TTC549 (cell line): ENCODE measurements around the gene RALGPS2.

ENCODE experiments used
- FAIRE-seq: peaks from 2 replicates; lab custom pipeline; 2012; peaks lifted over from hg19 to GRCh38; lab: Jason Lieb, UNC

RALGPS2 gene

DNA sequence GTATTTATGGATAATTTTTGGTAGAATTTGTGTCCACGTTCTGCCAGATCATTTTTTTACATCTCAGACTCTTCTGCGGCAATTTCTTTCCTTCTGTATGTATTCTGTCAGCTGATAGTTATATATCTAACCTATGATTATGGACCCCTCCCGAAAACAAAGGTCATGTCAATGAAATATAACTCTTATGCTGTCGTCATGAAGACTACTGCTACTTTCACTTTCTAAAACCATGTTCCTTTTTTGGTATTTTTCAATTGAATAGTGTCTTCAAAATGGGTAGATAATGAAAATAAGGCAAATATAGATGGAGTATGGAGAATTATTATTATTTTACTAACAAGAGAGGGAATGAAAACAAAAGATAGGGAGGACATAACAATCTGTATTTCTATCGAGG is 142.6 kb downstream of the RALGPS2 start:
- FAIRE-seq = no peak

DNA sequence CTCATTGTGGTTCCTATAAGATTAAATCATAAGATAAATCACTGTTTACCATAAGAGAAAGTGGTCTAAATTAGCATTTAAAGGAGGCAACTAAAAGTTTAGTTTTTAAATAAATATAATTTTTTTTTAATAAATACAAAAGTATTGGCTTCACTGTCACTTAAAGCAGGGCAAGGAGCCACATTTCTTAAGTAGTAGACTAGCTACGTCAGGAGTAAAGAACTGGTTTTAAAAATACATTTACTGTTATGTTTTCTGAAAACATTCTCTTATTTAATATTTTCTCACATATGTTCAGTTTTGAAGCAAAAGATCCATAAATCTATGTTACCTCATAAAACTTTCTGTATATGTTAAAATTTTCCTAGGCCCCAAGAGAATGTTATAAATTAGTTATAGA is 143.7 kb downstream of the RALGPS2 start:
- FAIRE-seq = peak; percentile 81

GRCh38 chr1:178869119-178869697 is 144.2 kb downstream of the RALGPS2 start:
- no peak for FAIRE-seq

- FAIRE-seq = no peak
Measured at GRCh38 chr1:178870221-178870620, 145.2 kb downstream of the RALGPS2 start.

DNA sequence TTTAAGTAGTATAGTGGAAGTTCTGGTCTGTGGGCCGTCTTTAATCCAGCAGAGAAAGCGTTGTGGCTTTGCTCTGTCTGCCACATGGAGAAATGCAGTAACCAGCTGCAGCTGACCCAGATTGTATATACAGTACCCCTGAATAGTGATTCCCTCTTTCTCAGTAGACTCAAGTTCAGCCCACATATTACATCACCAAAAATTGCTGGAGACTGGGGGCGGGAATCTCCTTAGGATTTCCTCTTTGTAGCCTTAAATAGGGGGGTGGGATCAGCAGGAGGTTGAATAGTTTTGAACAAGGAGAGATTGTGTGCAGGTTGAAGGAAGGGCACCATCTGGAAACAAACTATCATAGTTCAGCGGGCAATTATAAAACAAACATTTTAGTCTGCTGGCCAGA is 145.9 kb downstream of the RALGPS2 start, which contains the start of gene ANGPTL1:
TSS of gene ANGPTL1 (minus strand) at position 134 of the 400 bp plus-strand sequence. CDS start 5,301 bp downstream, outside the sequence.
- FAIRE-seq = no peak

- FAIRE-seq = peak; percentile 85
Measured at GRCh38 chr1:178871551-178872320, 146.7 kb downstream of the RALGPS2 start.

GRCh38 chr1:178874966-178875365 is 149.9 kb downstream of the RALGPS2 start:
- FAIRE-seq = no peak

GRCh38 chr1:178875936-178876335 is 150.9 kb downstream of the RALGPS2 start:
- peak; percentile 38 for FAIRE-seq

DNA sequence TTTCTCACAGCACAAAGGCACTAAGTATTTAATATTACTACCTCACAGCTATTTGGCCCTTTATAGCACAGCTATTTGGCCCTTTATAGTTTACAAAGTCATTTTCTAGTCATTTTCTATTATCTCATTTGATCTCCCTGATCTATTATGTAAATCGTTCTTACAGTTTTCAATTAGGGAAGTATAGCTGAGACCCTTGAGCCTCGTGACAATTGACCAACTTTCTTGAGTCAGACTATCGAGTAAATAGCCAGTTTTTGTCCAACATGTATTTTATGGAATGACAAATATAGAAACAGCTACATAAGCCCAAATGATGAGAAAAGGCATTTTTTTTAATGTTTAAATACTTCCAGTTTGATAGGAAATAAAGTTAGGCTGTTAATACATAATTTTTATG is 152.9 kb downstream of the RALGPS2 start:
- FAIRE-seq = no peak

DNA sequence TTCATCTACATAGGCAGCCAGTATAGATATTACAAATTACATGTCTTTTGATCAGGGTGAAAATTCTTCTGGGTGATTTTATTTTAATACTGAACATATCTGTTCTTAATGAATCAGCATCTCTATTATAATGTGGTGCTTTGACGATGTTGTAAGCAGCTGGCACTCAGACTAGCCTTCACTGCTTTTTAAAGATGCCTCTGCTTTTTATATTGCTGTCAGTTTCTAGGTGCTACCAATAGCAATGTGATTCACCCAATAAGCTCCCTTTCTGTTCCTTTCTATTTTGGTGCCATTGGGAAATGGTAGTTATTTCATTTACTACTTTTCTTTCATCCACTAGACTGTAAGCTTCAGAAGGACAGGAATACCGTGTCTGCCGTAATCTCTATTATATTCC is 156.9 kb downstream of the RALGPS2 start:
- no peak for FAIRE-seq

GRCh38 chr1:178885869-178886268 is 160.8 kb downstream of the RALGPS2 start:
- FAIRE-seq = peak; percentile 95

- no peak for FAIRE-seq
Measured at GRCh38 chr1:178886551-178886950, 161.5 kb downstream of the RALGPS2 start.

DNA sequence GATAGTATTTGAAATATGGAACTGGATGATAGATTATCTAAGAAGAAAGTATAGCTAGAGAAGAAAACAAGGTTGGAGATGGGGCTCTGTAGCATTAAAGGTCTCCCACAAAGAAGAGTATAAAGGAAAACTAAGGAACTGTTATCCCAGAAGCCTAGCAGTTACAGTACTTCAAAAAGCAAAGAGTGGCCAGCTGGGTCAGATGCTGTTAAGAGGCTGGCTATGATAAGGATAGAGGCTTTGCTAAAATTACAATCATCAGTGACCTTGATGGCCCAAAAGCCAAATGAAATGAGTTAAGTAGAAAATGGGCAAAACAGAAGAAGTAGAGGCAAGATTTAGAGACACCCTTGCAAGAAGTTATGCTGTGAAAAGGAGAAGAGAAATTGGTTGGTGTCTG is 170.9 kb downstream of the RALGPS2 start:
- no peak for FAIRE-seq

DNA sequence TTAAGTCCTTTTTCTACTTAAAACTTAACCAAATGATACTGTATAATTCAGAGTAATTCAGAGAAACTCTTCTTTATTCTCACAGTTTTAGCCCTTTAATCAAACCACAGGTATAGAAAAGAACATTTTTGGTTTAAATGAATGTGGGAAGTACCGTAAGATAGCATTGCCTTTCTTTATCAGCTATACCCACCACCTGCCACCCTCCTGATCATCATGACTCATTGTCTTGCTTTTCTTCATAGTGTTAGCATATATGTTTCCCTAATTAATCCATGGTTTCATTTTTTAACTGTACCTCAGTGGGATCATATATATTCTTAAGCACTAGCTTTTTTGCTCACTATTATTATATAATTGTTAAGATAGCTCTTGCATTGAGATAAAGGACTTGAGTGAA is 173.4 kb downstream of the RALGPS2 start:
- FAIRE-seq = no peak

DNA sequence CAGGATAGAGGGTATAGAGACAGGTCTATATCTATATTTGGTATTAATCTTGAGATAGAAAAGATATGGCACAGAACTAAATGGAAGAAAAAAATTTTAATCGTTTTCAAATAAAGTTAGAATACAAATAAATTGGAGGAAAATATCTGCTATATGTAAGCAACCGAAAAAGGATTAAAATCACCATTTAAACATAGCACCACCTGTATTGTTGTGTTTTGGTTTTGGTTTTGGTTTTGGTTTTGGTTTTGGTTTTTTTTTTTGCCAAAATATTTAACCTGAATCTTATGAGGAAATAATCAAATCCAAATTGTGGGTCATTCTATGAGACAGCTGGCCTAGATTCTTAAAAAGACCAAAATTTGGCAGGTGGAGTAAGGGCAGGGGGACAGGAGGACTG is 174.4 kb downstream of the RALGPS2 start:
- no peak for FAIRE-seq

- FAIRE-seq = no peak
Measured at GRCh38 chr1:178901482-178902125, 176.6 kb downstream of the RALGPS2 start.

GRCh38 chr1:178908358-178908757 is 183.3 kb downstream of the RALGPS2 start:
- FAIRE-seq = no peak

DNA sequence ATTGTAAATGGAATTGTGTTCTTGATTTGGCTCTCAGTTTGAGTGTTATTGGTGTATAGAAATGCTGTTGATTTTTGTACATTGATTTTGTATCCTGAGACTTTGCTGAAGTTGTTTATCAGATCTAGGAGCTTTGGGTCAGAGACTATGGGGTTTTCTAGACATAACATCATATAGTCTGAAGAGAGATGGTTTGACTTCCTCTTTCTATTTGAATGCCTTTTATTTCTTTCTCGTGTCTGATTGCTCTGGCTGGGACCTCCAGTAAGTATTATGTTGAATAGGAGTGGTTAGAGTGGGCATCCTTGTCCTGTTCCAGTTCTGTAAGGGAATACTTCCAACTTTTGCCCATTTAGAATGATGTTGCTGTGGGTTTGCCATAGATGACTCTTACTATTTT is 185.0 kb downstream of the RALGPS2 start:
- no peak for FAIRE-seq

DNA sequence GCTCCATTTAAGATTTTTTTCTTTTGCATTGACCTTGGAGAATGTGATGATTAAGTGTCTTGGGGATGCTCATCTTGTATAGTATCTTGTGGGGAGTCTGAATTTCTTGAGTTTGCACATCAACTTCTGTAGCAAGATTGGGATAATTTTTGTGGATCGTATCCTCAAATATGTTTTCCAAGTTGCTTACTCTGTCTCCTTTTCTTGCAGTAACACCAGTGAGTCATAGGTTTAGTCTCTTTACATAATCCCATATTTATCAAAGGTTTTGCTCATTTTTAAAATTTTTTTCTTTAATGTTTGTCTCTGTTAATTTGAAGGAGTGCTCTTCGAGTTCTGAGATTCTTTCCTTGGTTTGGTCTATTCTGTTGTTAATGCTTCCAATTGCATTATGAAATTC is 187.6 kb downstream of the RALGPS2 start:
- FAIRE-seq = no peak

- no peak for FAIRE-seq
Measured at GRCh38 chr1:178916448-178917174, 191.6 kb downstream of the RALGPS2 start.

- no peak for FAIRE-seq
Measured at GRCh38 chr1:178918308-178918707, 193.3 kb downstream of the RALGPS2 start.

DNA sequence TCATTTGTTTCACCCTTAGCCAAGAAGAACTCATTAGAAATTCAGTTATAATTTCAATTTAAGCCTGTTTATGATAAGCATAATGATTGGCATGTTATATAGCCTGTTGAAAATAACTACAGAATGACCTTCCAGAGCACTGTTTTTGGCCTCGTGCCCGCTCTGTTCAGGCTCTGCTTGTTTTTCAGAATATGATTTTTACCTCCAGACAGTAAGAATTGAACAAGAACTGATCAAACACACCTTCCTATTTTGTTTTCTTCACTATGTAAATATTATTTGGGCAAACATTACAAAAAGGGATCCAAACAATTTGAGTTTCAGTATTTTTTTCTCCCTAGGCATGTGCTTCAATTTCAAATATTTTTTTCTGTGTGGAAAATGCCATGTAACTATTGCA is 193.9 kb downstream of the RALGPS2 start:
- FAIRE-seq = no peak

DNA sequence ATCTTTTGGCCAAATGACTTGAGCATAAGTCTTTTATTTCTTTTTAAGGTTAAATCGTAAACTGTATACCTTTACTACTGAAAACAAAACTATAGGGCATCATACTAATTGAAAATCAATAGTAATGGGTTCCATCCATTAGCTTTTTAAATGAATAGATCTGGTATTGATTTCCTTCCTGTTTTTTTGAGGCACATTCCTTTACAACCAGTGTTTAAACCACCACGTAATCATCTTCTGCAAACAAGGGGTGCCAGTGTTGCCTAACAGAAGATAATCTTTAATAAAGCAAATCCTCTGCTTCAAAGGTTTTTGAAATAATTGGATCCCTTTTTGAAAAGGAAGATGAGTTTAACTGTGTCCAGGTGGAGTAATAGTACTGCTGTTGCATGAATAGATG is 194.5 kb downstream of the RALGPS2 start:
- FAIRE-seq = no peak
